PC-3 (cell line): ENCODE measurements around the gene SINHCAF. TPM values are rescaled to one million over a fixed set of nuclear protein-coding genes. Genes with fewer than 3 reads are reported as not detected.
A peak's percentile ranks its signal among the peaks of the same experiment; 100 is the strongest.

Experiments
- ATAC-seq: fragments of 200-7000 bp; cut with Tn5 transposase; 2 replicates; pipeline ENCODE4 v1.9.1; 2020; ENCODE audit warnings: mild to moderate bottlenecking, moderate library complexity
- BruUV-seq: library from RNA; stranded (reverse); fragments of 400-500 nt; replicated peaks from 2 replicates; lab custom pipeline; 2021; lab: Mats Ljungman, UMichigan
- CTCF ChIA-PET: fragments of 300-600 bp; sonication (Branson Sonifier 250); formaldehyde crosslinking; loops from one replicate; lab custom pipeline; 2022; ENCODE audit warnings: antibody characterized with exemption; lab: Charles Lee
- POLR2A ChIA-PET: fragments of 300-600 bp; sonication (Branson Sonifier 250); formaldehyde crosslinking; loops from one replicate; lab custom pipeline; 2022; ENCODE audit warnings: antibody characterized with exemption; ENCODE audit not compliant: unreplicated experiment; lab: Charles Lee
- DNase-seq: peaks from one replicate; pipeline ENCODE4 v3.0.0-alpha.2; 2015
- H2AFZ ChIP-seq: fragments of 300-600 bp; sonication (generic); 2 replicates; pipeline ENCODE4 v1.6.0; 2016; ENCODE audit warnings: antibody characterized with exemption, low read length
- H3F3A ChIP-seq: fragments of 300-600 bp; sonication (generic); one replicate; pipeline ENCODE4 v1.6.0; 2017; ENCODE audit warnings: antibody characterized with exemption, low read length, control low read depth, mild to moderate bottlenecking; ENCODE audit not compliant: unreplicated experiment
- H3K27ac ChIP-seq: fragments of 300-600 bp; sonication (generic); 2 replicates; pipeline ENCODE4 v1.5.1; 2016; ENCODE audit warnings: mild to moderate bottlenecking, low read length
- H3K27me3 ChIP-seq: fragments of 300-600 bp; sonication (generic); 2 replicates; pipeline ENCODE4 v1.6.1; 2016; ENCODE audit warnings: low read length, mixed read lengths
- H3K36me3 ChIP-seq: fragments of 300-600 bp; sonication (generic); 2 replicates; pipeline ENCODE4 v1.6.1; 2016; ENCODE audit warnings: low read depth, mixed run types, low read length, mixed read lengths
- H3K4me1 ChIP-seq: fragments of 300-600 bp; sonication (generic); 2 replicates; pipeline ENCODE4 v1.5.1; 2016; ENCODE audit warnings: low read length; ENCODE audit not compliant: insufficient read depth
- H3K4me2 ChIP-seq: fragments of 300-600 bp; sonication (generic); 2 replicates; pipeline ENCODE4 v1.6.0; 2016; ENCODE audit warnings: low read length
- H3K4me3 ChIP-seq: fragments of 300-600 bp; sonication (generic); 2 replicates; pipeline ENCODE4 v1.5.1; 2016; ENCODE audit warnings: mild to moderate bottlenecking, low read length, mixed read lengths
- H3K79me2 ChIP-seq: fragments of 300-600 bp; sonication (generic); 2 replicates; pipeline ENCODE4 v1.6.1; 2017; ENCODE audit warnings: low read length, mixed read lengths
- H3K9ac ChIP-seq: fragments of 300-600 bp; sonication (generic); 2 replicates; pipeline ENCODE4 v1.6.0; 2016; ENCODE audit warnings: mild to moderate bottlenecking, low read length
- H3K9me2 ChIP-seq: fragments of 300-600 bp; sonication (generic); replicated peaks from 2 replicates; pipeline ENCODE4 v1.6.1; 2016; ENCODE audit warnings: mixed run types, low read length, mixed read lengths
- H3K9me3 ChIP-seq: fragments of 300-600 bp; sonication (generic); 2 replicates; pipeline ENCODE4 v1.6.1; 2016; ENCODE audit warnings: low read length, mixed read lengths
- H4K20me1 ChIP-seq: fragments of 300-600 bp; sonication (generic); 2 replicates; pipeline ENCODE4 v1.6.1; 2016; ENCODE audit warnings: low read length, mixed read lengths
- CTCF ChIP-seq: fragments of 300-600 bp; sonication (generic); conservative IDR thresholded peaks from 2 replicates; pipeline ENCODE4 v1.5.1; 2017; ENCODE audit warnings: antibody characterized with exemption, low read depth, mild to moderate bottlenecking, low read length
- EZH2 ChIP-seq: fragments of 300-600 bp; sonication (generic); IDR thresholded peaks from one replicate; pipeline ENCODE4 v1.6.1; 2017; ENCODE audit warnings: antibody characterized with exemption, mild to moderate bottlenecking, low read length; ENCODE audit not compliant: unreplicated experiment
- EZH2phosphoT487 ChIP-seq: fragments of 300-600 bp; sonication (generic); IDR thresholded peaks from 2 replicates; pipeline ENCODE4 v1.6.1; 2018; ENCODE audit warnings: mild to moderate bottlenecking, antibody characterized with exemption, low read length, borderline replicate concordance
- intact Hi-C: fragments of 100-400 bp; cut with micrococcal nuclease; formaldehyde crosslinking; loops from 2 replicates; pipeline ENCODE4 v1.9.0; 2023
- total RNA-seq: library from RNA; depleted of rRNA; stranded (reverse); fragments of >200 nt; gene quantifications from 2 replicates; pipeline ENCODE4 v1.2.3, GENCODE V29; 2014

SINHCAF gene
- total RNA-seq, 1 experiment from 2014 or later, result 32.0 TPM

- ATAC-seq, result no peak
- H4K20me1 ChIP-seq, result peaks cover 74% of the 10 kb centered on the region
- no peaks in the 10 kb centered on the region for H3F3A ChIP-seq
- no peaks in the 10 kb centered on the region for H3K27me3 ChIP-seq
- TF ChIP-seq EZH2, result no peak
- TF ChIP-seq EZH2phosphoT487, result no peak
- TF ChIP-seq CTCF, result no peak
- DNase-seq, result no peak
- POLR2A ChIA-PET, result no interaction called here
- no peaks in the 10 kb centered on the region for H3K9me3 ChIP-seq
- H3K9ac ChIP-seq, result no peak overlapping the region
- peaks cover 44% of the 10 kb centered on the region for H3K4me1 ChIP-seq
- CTCF ChIA-PET, result no interaction called here
- peak overlapping the region; percentile 100; the same call in 1 of the 2 replicates for H3K4me3 ChIP-seq
- no peaks in the 10 kb centered on the region for H3K9me2 ChIP-seq
- H3K27ac ChIP-seq, result no peak overlapping the region
- peaks cover 96% of the 10 kb centered on the region for H3K79me2 ChIP-seq
- intact Hi-C loops, result no loop called here
- peak overlapping the region; percentile 89 for H3K4me2 ChIP-seq
- BruUV-seq, result no TSS peak
- no peaks in the 10 kb centered on the region for H3K36me3 ChIP-seq
- no peak overlapping the region for H2AFZ ChIP-seq
Observed at GRCh38 chr12:31321186-31321896, 4.6 kb downstream of the SINHCAF start.

- Histone ChIP-seq H3F3A (no peaks in the 10 kb centered on the region), H3K4me3 (no peak overlapping the region), H3K36me3 (0 out of 2 replicates have a peak, but pooled peaks cover 2% of the 10 kb centered on the region), H2AFZ (no peak overlapping the region), H3K79me2 (peaks cover 100% of the 10 kb centered on the region), H3K9ac (no peak overlapping the region), H3K27me3 (no peaks in the 10 kb centered on the region), H3K27ac (no peak overlapping the region), H3K9me2 (no peaks in the 10 kb centered on the region), H3K4me2 (peak overlapping the region; percentile 81), H3K9me3 (no peaks in the 10 kb centered on the region), H4K20me1 (peaks cover 93% of the 10 kb centered on the region), H3K4me1 (peaks cover 44% of the 10 kb centered on the region)
- TF ChIP-seq EZH2 (no peak), EZH2phosphoT487 (no peak), CTCF (no peak)
- no peak for ATAC-seq
- no TSS peak for BruUV-seq
- ChIA-PET CTCF (no interaction called here), POLR2A (no interaction called here)
- intact Hi-C loops, result no loop called here
- DNase-seq, result no peak
Observed at GRCh38 chr12:31318657-31319269, 7.2 kb downstream of the SINHCAF start.
